CD8-positive, alpha-beta memory T cell (primary cell): Measurements from ENCODE around the gene COA7. TPM values are rescaled to one million over a fixed set of nuclear protein-coding genes. Genes with fewer than 3 reads are reported as not detected.

Source experiments
- CTCF ChIA-PET: fragments of 350-600 bp; sonication (Branson Sonifier 250); formaldehyde crosslinking; loops from one replicate; lab custom pipeline; 2021; ENCODE audit warnings: antibody characterized with exemption; lab: Charles Lee
- POLR2A ChIA-PET: fragments of 350-600 bp; sonication (Branson Sonifier 250); formaldehyde crosslinking; loops from one replicate; lab custom pipeline; 2021; ENCODE audit warnings: antibody characterized with exemption; lab: Charles Lee
- DNase-seq, 5 donors: peaks; one replicate each; pipeline versions ENCODE4 v3.0.0 to v3.0.0-alpha.2; 2020 to 2022; ENCODE audit warnings: mixed read lengths in 1 of 5
- H3K27ac ChIP-seq: one replicate; pipeline ENCODE4 v1.7.0; 2013; ENCODE audit warnings: low read depth, mild to moderate bottlenecking, low read length, moderate library complexity
- H3K27me3 ChIP-seq: 2 replicates; pipeline ENCODE4 v1.7.0; 2013; ENCODE audit warnings: low read length, mild to moderate bottlenecking; ENCODE audit not compliant: insufficient read depth, poor library complexity, severe bottlenecking
- H3K36me3 ChIP-seq: 2 replicates; pipeline ENCODE4 v1.7.0; 2013; ENCODE audit warnings: mild to moderate bottlenecking, low read length, moderate library complexity; ENCODE audit not compliant: insufficient read depth
- H3K4me1 ChIP-seq: 2 replicates; pipeline ENCODE4 v1.7.0; 2013; ENCODE audit warnings: mild to moderate bottlenecking, low read length, moderate library complexity; ENCODE audit not compliant: insufficient read depth
- H3K4me3 ChIP-seq: 2 replicates; pipeline ENCODE4 v1.7.0; 2013; ENCODE audit warnings: mild to moderate bottlenecking, low read length
- H3K9me3 ChIP-seq: 2 replicates; pipeline ENCODE4 v1.7.0; 2013; ENCODE audit warnings: mild to moderate bottlenecking, low read length
- H3K27ac Mint-ChIP-seq, 8 donors: one replicate each; pipeline ENCODE4 v1.8.0; 2020 to 2021; ENCODE audit warnings: mixed read lengths in 8 of 8, mild to moderate bottlenecking in 6 of 8, inconsistent platforms in 3 of 8, moderate library complexity in 3 of 8
- H3K27me3 Mint-ChIP-seq, 2 donors: one replicate each; pipeline ENCODE4 v1.8.0; 2020 to 2021; ENCODE audit warnings: mixed read lengths in 2 of 2, mild to moderate bottlenecking in 1 of 2, moderate library complexity in 1 of 2
- H3K36me3 Mint-ChIP-seq, 3 donors: one replicate each; pipeline ENCODE4 v1.8.0; 2020 to 2021; ENCODE audit warnings: mixed read lengths in 3 of 3, inconsistent platforms in 1 of 3, mild to moderate bottlenecking in 1 of 3
- H3K4me1 Mint-ChIP-seq, 3 donors: one replicate each; pipeline ENCODE4 v1.8.0; 2020 to 2021; ENCODE audit warnings: mixed read lengths in 3 of 3, inconsistent platforms in 1 of 3, mild to moderate bottlenecking in 1 of 3
- H3K4me3 Mint-ChIP-seq, 7 donors: one replicate each; pipeline ENCODE4 v1.8.0; 2020 to 2021; ENCODE audit warnings: mixed read lengths in 7 of 7, mild to moderate bottlenecking in 6 of 7, moderate library complexity in 4 of 7, inconsistent platforms in 2 of 7
- H3K9me3 Mint-ChIP-seq, 5 donors: one replicate each; pipeline ENCODE4 v1.8.0; 2020 to 2022; ENCODE audit warnings: mixed read lengths in 5 of 5, mild to moderate bottlenecking in 3 of 5, moderate library complexity in 2 of 5, inconsistent platforms in 1 of 5
- polyA plus RNA-seq: library from polyadenylated mRNA; unstranded; fragments of 300-500 nt; fragmentation: Illumina TruSeq; gene quantifications from one replicate; pipeline ENCODE4 v1.2.3, GENCODE V29; 2021
- total RNA-seq, 2 experiments: library from RNA; stranded (reverse); gene quantifications; one replicate each; pipeline ENCODE4 v1.2.3, GENCODE V29; 2021

COA7 gene
- total and polyA plus RNA-seq, 3 experiments from 2014 or later = 3.2 to 41.2 (median 39.8) TPM

- peak overlapping the region; percentile 13 for H3K4me3 ChIP-seq
These were observed 60.2 kb downstream of the COA7 start for GRCh38 chr1:52637946-52638345.

GRCh38 chr1:52636721-52637695 is 61.1 kb downstream of the COA7 start:
- H3K27ac Mint-ChIP-seq = peak overlapping the region; percentile 98 to 100 (median 100)
- H3K9me3 ChIP-seq = no peaks in the 10 kb centered on the region
- no peaks in the 10 kb centered on the region for H3K9me3 Mint-ChIP-seq
- H3K4me3 ChIP-seq = peak overlapping the region; percentile 13
- H3K4me1 ChIP-seq = peaks cover 89% of the 10 kb centered on the region
- peaks cover 5 to 30% (median 12%) of the 10 kb centered on the region in 3 donors for H3K36me3 Mint-ChIP-seq
- no peaks in the 10 kb centered on the region for H3K27me3 ChIP-seq
- peaks cover 78 to 84% (median 81%) of the 10 kb centered on the region in 3 donors for H3K4me1 Mint-ChIP-seq
- DNase-seq = peak; percentile 57 to 90 (median 87)
- ChIA-PET POLR2A (interaction anchor here (0.6 to 2.9 kb wide), 5 partner anchors 12 to 84 kb away, joined by 3 to 18 read pairs (median 3); partner anchors contain the start of gene TUT4), CTCF (interaction anchor here (1.2 kb wide), 2 partner anchors 30 to 106 kb away, joined by 3 read pairs; no protein-coding TSS in a partner anchor)
- no peaks in the 10 kb centered on the region for H3K36me3 ChIP-seq
- peak overlapping the region; percentile 81 for H3K27ac ChIP-seq
- peak overlapping the region; percentile 78 to 91 (median 84) for H3K4me3 Mint-ChIP-seq
- no peaks in the 10 kb centered on the region for H3K27me3 Mint-ChIP-seq

More at GRCh38 chr1:52637946-52638345, 60.2 kb downstream of the COA7 start:
- H3K4me1 Mint-ChIP-seq = peaks cover 78 to 86% (median 83%) of the 10 kb centered on the region in 3 donors
- peaks cover 82% of the 10 kb centered on the region for H3K4me1 ChIP-seq
- no peaks in the 10 kb centered on the region for H3K27me3 ChIP-seq
- no peak for DNase-seq
- peak overlapping the region; percentile 81 for H3K27ac ChIP-seq
- POLR2A ChIA-PET = interaction anchor here (0.6 to 2.9 kb wide), 6 partner anchors 12 to 85 kb away, joined by 3 to 18 read pairs (median 3); partner anchors contain the start of gene TUT4
- CTCF ChIA-PET = interaction anchor here (1.2 to 1.5 kb wide), 2 partner anchors 30 to 48 kb away, joined by 3 to 4 read pairs; no protein-coding TSS in a partner anchor
- H3K9me3 Mint-ChIP-seq = no peaks in the 10 kb centered on the region
- H3K27ac Mint-ChIP-seq = peak overlapping the region; percentile 98 to 100 (median 100)
- H3K4me3 Mint-ChIP-seq = peak overlapping the region; percentile 78 to 88 (median 84)
- H3K36me3 ChIP-seq = no peaks in the 10 kb centered on the region
- peaks cover 5 to 30% (median 17%) of the 10 kb centered on the region in 3 donors for H3K36me3 Mint-ChIP-seq
- no peaks in the 10 kb centered on the region for H3K9me3 ChIP-seq
- no peaks in the 10 kb centered on the region for H3K27me3 Mint-ChIP-seq

- POLR2A ChIA-PET = interaction anchor here (0.5 to 2.9 kb wide), 6 partner anchors 16 to 197 kb away, joined by 3 to 18 read pairs (median 4); partner anchors contain the start of genes GPX7 and TUT4
- peaks cover 89% of the 10 kb centered on the region for H3K4me1 ChIP-seq
- CTCF ChIA-PET = interaction anchor here (1.0 to 1.5 kb wide), 3 partner anchors 9 to 50 kb away, joined by 3 read pairs; no protein-coding TSS in a partner anchor
These were observed 62.6 kb downstream of the COA7 start for GRCh38 chr1:52635321-52636089.

More at GRCh38 chr1:52635321-52636089, 62.6 kb downstream of the COA7 start:
- Mint-ChIP-seq H3K27me3 (no peaks in the 10 kb centered on the region), H3K36me3 (peaks cover 5 to 26% (median 7%) of the 10 kb centered on the region in 3 donors), H3K4me3 (peak overlapping the region; percentile 81 to 96 (median 92)), H3K9me3 (no peaks in the 10 kb centered on the region), H3K27ac (peak overlapping the region; percentile 94 to 100 (median 98)), H3K4me1 (peaks cover 75 to 81% (median 78%) of the 10 kb centered on the region in 3 donors)
- peak in 2 of 5 donors; percentile 28 to 52 for DNase-seq
- no peaks in the 10 kb centered on the region for H3K27me3 ChIP-seq
- H3K27ac ChIP-seq = no peak overlapping the region
- no peaks in the 10 kb centered on the region for H3K36me3 ChIP-seq
- no peaks in the 10 kb centered on the region for H3K9me3 ChIP-seq
- H3K4me3 ChIP-seq = peak overlapping the region; percentile 66

Other genes with a start within 250 kb of the COA7 start
- gene TUT4, start 145.3 kb downstream of the COA7 start, total RNA-seq = 10 to 100 TPM; 54.1 to 63.1 TPM
- 40.1 TPM for gene TUT4, start 145.3 kb downstream of the COA7 start, polyA plus RNA-seq
- gene GPX7, start 96.0 kb downstream of the COA7 start, total RNA-seq = 10 to 100 TPM; 29.9 to 30.0 TPM
- gene GPX7, start 96.0 kb downstream of the COA7 start, polyA plus RNA-seq = 31.9 TPM
- gene SHISAL2A, start 65.2 kb downstream of the COA7 start, total RNA-seq = 10 to 100 TPM; 15.7 to 16.7 TPM
- 11.3 TPM for gene SHISAL2A, start 65.2 kb downstream of the COA7 start, polyA plus RNA-seq
- 10 to 100 TPM; 11.2 to 11.9 TPM for gene ZYG11B, start 28.1 kb upstream of the COA7 start, total RNA-seq
- 11.5 TPM for gene ZYG11B, start 28.1 kb upstream of the COA7 start, polyA plus RNA-seq
- under 1 TPM; 0.04 to 0.07 TPM for gene ZYG11A, start 144.4 kb upstream of the COA7 start, total RNA-seq
- not detected for gene ZYG11A, start 144.4 kb upstream of the COA7 start, polyA plus RNA-seq
- 10 to 100 TPM; 26.5 to 29.9 TPM for gene ECHDC2, start 223.4 kb upstream of the COA7 start, total RNA-seq
- gene ECHDC2, start 223.4 kb upstream of the COA7 start, polyA plus RNA-seq = 32.3 TPM
- gene SCP2, start 228.9 kb upstream of the COA7 start, total RNA-seq = 10 to 100 TPM; 66.0 to 69.0 TPM
- 162 TPM for gene SCP2, start 228.9 kb upstream of the COA7 start, polyA plus RNA-seq